ENCODE measurements around the gene SARNP.

The SARNP gene

DNA sequence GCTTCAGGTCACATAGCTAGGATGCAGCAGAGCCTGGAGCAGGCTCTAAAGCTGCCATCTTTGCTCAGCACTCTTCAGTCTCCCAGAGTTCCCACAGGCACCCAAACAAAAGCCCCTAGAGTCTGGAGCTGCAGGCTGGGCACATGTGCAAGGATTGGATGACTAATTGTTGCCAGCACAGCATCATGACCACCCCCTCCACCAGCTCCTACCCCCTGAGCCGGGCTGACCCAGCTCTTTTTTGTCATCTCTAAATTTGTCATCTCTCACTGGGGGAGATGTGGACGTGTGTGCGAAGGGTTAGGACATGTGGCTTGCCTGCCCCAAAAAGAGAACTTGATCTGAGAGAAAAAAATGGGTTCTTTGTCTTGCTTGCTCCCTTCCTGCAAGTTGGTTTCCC, 29.5 kb upstream of the SARNP start:
- no peak for TF ChIP-seq EZH2phosphoT487 (IDR thresholded peaks at IDR 0.05; ENCODE audit: low read depth)
- TF ChIP-seq, protein P1, sequence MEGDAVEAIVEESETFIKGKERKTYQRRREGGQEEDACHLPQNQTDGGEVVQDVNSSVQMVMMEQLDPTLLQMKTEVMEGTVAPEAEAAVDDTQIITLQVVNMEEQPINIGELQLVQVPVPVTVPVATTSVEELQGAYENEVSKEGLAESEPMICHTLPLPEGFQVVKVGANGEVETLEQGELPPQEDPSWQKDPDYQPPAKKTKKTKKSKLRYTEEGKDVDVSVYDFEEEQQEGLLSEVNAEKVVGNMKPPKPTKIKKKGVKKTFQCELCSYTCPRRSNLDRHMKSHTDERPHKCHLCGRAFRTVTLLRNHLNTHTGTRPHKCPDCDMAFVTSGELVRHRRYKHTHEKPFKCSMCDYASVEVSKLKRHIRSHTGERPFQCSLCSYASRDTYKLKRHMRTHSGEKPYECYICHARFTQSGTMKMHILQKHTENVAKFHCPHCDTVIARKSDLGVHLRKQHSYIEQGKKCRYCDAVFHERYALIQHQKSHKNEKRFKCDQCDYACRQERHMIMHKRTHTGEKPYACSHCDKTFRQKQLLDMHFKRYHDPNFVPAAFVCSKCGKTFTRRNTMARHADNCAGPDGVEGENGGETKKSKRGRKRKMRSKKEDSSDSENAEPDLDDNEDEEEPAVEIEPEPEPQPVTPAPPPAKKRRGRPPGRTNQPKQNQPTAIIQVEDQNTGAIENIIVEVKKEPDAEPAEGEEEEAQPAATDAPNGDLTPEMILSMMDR (IDR thresholded peaks at IDR 0.05; ENCODE audit: low read depth, low read length), result no peak

DNA sequence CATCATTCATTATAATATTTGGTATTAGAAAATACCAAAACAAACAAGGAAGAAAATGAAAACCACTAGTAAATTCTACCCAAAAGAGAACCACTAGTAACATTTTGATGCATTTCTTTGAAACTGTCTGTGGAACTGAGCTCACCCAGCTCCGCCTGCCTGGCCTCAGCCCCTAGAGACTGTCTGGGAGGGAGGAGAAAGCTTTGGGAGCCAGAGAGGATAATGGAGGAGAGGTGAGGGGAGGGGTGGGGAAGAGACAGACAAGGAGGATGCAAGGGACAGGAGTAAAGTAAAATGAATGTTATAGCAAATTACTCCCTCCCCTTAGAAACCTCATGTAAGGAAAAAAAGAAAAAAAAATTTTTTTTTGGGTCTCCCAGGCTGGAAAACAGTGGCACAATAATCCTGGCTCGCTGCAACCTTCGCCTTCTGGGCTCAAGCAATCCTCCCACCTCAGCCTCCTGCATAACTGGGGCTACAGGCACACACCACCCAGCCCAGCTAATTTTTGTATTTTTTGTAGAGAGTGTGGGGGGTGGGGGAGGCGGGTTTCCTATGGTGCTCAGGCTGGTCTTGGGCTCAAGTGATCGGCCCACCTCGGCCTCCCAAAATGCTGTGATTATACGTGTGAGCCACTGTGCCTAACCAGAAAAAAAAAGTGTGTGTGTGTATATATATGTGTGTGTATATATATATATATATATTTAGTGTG, 28.4 kb upstream of the SARNP start:
- Histone ChIP-seq H3K4me3 (ENCODE audit: low read length) (no peak overlapping the region), H3K36me3 (replicated peaks; ENCODE audit: low read depth, low read length) (no peaks in the 10 kb centered on the region), H3K9ac (ENCODE audit: low read length) (no peak overlapping the region), H3K9me3 (ENCODE audit: insufficient read depth, low read length) (no peaks in the 10 kb centered on the region), H3K27me3 (ENCODE audit: low read depth, low read length) (peaks cover 31% of the 10 kb centered on the region), H3K79me2 (ENCODE audit: low read length) (no peaks in the 10 kb centered on the region), H3K4me1 (ENCODE audit: low read length) (no peaks in the 10 kb centered on the region), H3K27ac (ENCODE audit: low read length) (no peak overlapping the region), H3K4me2 (ENCODE audit: low read length) (no peak overlapping the region), H4K20me1 (ENCODE audit: insufficient read depth, low read length) (no peaks in the 10 kb centered on the region), H2AFZ (ENCODE audit: low read depth, low read length) (no peak overlapping the region)
- TF ChIP-seq, protein P1 (IDR thresholded peaks at IDR 0.05; ENCODE audit: low read depth, low read length), result no peak
- no peak for TF ChIP-seq EZH2phosphoT487 (IDR thresholded peaks at IDR 0.05; ENCODE audit: low read depth)

More for the DNA sequence above, 29.5 kb upstream of the SARNP start:
- no peaks in the 10 kb centered on the region for H3K36me3 ChIP-seq (replicated peaks; ENCODE audit: low read depth, low read length)
- no peak overlapping the region for H3K4me3 ChIP-seq (ENCODE audit: low read length)
- no peaks in the 10 kb centered on the region for H3K79me2 ChIP-seq (ENCODE audit: low read length)
- H3K4me1 ChIP-seq (ENCODE audit: low read length), result no peaks in the 10 kb centered on the region
- H2AFZ ChIP-seq (ENCODE audit: low read depth, low read length), result no peak overlapping the region
- no peak overlapping the region for H3K4me2 ChIP-seq (ENCODE audit: low read length)
- H3K9ac ChIP-seq (ENCODE audit: low read length), result no peak overlapping the region
- H3K27ac ChIP-seq (ENCODE audit: low read length), result no peak overlapping the region
- no peaks in the 10 kb centered on the region for H4K20me1 ChIP-seq (ENCODE audit: insufficient read depth, low read length)
- H3K9me3 ChIP-seq (ENCODE audit: insufficient read depth, low read length), result no peaks in the 10 kb centered on the region
- H3K27me3 ChIP-seq (ENCODE audit: low read depth, low read length), result peaks cover 32% of the 10 kb centered on the region

DNA sequence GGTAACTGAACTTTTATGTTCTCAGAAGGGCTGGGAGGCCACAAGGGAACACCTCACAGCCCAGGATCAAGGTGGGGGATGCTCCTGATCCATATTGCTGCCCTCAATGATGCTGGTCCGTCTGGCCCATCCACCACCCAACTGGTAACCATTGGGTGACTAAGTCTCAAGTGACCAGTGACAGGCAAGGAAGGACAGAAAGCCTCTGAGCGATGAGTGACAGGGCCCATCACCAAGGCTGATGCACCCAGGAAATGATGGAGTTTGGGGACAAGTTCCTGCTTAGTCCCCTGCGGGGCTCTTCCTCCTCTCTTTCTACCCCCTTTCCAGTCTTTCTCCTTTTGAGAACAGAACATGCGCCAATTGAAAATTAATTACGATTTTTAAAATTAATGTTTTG, 27.8 kb upstream of the SARNP start:
- no peaks in the 10 kb centered on the region for H3K4me1 ChIP-seq (ENCODE audit: low read length)
- no peaks in the 10 kb centered on the region for H4K20me1 ChIP-seq (ENCODE audit: insufficient read depth, low read length)
- no peaks in the 10 kb centered on the region for H3K79me2 ChIP-seq (ENCODE audit: low read length)
- no peak overlapping the region for H3K4me2 ChIP-seq (ENCODE audit: low read length)
- no peak overlapping the region for H2AFZ ChIP-seq (ENCODE audit: low read depth, low read length)
- no peak overlapping the region for H3K9ac ChIP-seq (ENCODE audit: low read length)
- H3K4me3 ChIP-seq (ENCODE audit: low read length), result no peak overlapping the region
- H3K27me3 ChIP-seq (ENCODE audit: low read depth, low read length), result peaks cover 25% of the 10 kb centered on the region
- TF ChIP-seq, protein P1 (IDR thresholded peaks at IDR 0.05; ENCODE audit: low read depth, low read length), result no peak
- TF ChIP-seq EZH2phosphoT487 (IDR thresholded peaks at IDR 0.05; ENCODE audit: low read depth), result no peak
- no peaks in the 10 kb centered on the region for H3K9me3 ChIP-seq (ENCODE audit: insufficient read depth, low read length)
- no peaks in the 10 kb centered on the region for H3K36me3 ChIP-seq (replicated peaks; ENCODE audit: low read depth, low read length)
- H3K27ac ChIP-seq (ENCODE audit: low read length), result no peak overlapping the region

DNA sequence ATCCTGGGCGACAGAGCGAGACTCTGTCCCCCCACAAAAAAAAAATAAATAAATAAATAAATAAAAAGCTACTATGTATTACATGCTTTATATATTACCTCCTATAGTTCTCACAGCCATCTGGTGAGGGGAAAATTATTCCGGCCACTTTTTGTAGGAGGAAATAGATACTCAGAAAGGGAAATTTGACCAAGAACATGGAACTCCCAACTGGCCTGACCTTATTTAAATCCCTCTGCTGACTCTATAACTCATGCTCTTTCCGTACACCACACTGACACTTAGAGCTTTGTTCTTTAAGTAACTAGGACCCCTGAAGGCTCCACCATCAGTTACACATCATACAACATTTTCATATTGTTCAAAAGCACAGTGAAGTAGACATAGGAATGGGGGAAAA, 27.4 kb upstream of the SARNP start:
- no peak for TF ChIP-seq EZH2phosphoT487 (IDR thresholded peaks at IDR 0.05; ENCODE audit: low read depth)
- TF ChIP-seq, protein P1 (IDR thresholded peaks at IDR 0.05; ENCODE audit: low read depth, low read length), result no peak
- Histone ChIP-seq H3K4me2 (ENCODE audit: low read length) (no peak overlapping the region), H3K27ac (ENCODE audit: low read length) (no peak overlapping the region), H2AFZ (ENCODE audit: low read depth, low read length) (no peak overlapping the region), H3K27me3 (ENCODE audit: low read depth, low read length) (peaks cover 21% of the 10 kb centered on the region), H3K4me1 (ENCODE audit: low read length) (no peaks in the 10 kb centered on the region), H3K9ac (ENCODE audit: low read length) (no peak overlapping the region), H3K9me3 (ENCODE audit: insufficient read depth, low read length) (no peaks in the 10 kb centered on the region), H3K4me3 (ENCODE audit: low read length) (no peak overlapping the region), H4K20me1 (ENCODE audit: insufficient read depth, low read length) (no peaks in the 10 kb centered on the region), H3K79me2 (ENCODE audit: low read length) (no peaks in the 10 kb centered on the region), H3K36me3 (replicated peaks; ENCODE audit: low read depth, low read length) (no peaks in the 10 kb centered on the region)
